Measurements from ENCODE around the gene UMPS.

- no peak for TF ChIP-seq GABPB1 (CRISPR knock-in tag; IDR thresholded peaks at IDR 0.05)
- TF ChIP-seq, protein P1, sequence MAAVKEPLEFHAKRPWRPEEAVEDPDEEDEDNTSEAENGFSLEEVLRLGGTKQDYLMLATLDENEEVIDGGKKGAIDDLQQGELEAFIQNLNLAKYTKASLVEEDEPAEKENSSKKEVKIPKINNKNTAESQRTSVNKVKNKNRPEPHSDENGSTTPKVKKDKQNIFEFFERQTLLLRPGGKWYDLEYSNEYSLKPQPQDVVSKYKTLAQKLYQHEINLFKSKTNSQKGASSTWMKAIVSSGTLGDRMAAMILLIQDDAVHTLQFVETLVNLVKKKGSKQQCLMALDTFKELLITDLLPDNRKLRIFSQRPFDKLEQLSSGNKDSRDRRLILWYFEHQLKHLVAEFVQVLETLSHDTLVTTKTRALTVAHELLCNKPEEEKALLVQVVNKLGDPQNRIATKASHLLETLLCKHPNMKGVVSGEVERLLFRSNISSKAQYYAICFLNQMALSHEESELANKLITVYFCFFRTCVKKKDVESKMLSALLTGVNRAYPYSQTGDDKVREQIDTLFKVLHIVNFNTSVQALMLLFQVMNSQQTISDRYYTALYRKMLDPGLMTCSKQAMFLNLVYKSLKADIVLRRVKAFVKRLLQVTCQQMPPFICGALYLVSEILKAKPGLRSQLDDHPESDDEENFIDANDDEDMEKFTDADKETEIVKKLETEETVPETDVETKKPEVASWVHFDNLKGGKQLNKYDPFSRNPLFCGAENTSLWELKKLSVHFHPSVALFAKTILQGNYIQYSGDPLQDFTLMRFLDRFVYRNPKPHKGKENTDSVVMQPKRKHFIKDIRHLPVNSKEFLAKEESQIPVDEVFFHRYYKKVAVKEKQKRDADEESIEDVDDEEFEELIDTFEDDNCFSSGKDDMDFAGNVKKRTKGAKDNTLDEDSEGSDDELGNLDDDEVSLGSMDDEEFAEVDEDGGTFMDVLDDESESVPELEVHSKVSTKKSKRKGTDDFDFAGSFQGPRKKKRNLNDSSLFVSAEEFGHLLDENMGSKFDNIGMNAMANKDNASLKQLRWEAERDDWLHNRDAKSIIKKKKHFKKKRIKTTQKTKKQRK (IDR thresholded peaks at IDR 0.05; ENCODE audit: borderline replicate concordance, low read depth, low read length), result no peak
- TF ChIP-seq, protein P2, sequence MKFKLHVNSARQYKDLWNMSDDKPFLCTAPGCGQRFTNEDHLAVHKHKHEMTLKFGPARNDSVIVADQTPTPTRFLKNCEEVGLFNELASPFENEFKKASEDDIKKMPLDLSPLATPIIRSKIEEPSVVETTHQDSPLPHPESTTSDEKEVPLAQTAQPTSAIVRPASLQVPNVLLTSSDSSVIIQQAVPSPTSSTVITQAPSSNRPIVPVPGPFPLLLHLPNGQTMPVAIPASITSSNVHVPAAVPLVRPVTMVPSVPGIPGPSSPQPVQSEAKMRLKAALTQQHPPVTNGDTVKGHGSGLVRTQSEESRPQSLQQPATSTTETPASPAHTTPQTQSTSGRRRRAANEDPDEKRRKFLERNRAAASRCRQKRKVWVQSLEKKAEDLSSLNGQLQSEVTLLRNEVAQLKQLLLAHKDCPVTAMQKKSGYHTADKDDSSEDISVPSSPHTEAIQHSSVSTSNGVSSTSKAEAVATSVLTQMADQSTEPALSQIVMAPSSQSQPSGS (CRISPR knock-in tag; IDR thresholded peaks at IDR 0.05), result no peak
- no peak for TF ChIP-seq ESRRA (IDR thresholded peaks at IDR 0.05; ENCODE audit: borderline replicate concordance, low read depth)
- no peak for TF ChIP-seq ZBTB49 (CRISPR knock-in tag; IDR thresholded peaks at IDR 0.05; ENCODE audit: borderline replicate concordance)
These were observed 35.8 kb upstream of the UMPS start for GRCh38 chr3:124694486-124694885.
